Measurements from ENCODE around the gene HMCN2. TPM values are rescaled to one million over a fixed set of nuclear protein-coding genes. Genes with fewer than 3 reads are reported as not detected.
"Not testable (repeated sequence)": the region's sequence is repeated elsewhere in the genome, so short reads cannot be mapped to it uniquely, and the experiment has no call there.

The HMCN2 gene
- total RNA-seq, 6 donors from 2014 or later = 0.76 to 7.3 (median 1.5) TPM

DNA sequence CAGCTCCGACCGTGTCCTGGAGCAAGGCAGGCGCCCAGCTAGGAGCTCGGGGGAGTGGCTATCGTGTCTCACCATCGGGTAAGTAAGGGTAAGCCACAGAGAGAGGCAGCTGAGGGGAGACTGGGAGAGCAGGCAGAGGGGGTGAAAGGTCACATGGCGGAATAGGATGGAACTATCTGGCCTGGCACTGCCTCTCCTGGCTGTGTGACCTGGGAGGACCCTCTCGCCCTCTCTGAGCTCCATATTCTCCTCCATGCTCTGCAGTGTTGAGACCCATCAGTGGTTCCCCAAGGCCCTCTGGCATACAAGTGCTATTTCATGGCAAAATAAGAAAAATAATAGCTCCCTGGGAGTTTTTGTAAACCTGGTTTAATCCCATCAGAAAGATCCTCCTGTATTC, 135.3 kb downstream of the HMCN2 start:
- no peaks in the 10 kb centered on the region for H3K4me1 ChIP-seq
- H3K27me3 ChIP-seq = no peaks in the 10 kb centered on the region
- 91 to 94% methylated on average over 4 to 8 of the region's 8 CpGs for WGBS, 2 donors
- ATAC-seq (ENCODE audit: low FRiP score in 2 of 2) (no peak), DNase-seq (no peak)
- no peak overlapping the region for H3K4me3 ChIP-seq
- TF ChIP-seq, protein P1, sequence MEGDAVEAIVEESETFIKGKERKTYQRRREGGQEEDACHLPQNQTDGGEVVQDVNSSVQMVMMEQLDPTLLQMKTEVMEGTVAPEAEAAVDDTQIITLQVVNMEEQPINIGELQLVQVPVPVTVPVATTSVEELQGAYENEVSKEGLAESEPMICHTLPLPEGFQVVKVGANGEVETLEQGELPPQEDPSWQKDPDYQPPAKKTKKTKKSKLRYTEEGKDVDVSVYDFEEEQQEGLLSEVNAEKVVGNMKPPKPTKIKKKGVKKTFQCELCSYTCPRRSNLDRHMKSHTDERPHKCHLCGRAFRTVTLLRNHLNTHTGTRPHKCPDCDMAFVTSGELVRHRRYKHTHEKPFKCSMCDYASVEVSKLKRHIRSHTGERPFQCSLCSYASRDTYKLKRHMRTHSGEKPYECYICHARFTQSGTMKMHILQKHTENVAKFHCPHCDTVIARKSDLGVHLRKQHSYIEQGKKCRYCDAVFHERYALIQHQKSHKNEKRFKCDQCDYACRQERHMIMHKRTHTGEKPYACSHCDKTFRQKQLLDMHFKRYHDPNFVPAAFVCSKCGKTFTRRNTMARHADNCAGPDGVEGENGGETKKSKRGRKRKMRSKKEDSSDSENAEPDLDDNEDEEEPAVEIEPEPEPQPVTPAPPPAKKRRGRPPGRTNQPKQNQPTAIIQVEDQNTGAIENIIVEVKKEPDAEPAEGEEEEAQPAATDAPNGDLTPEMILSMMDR (IDR thresholded peaks at IDR 0.05) = no peak
- TF ChIP-seq POLR2A (IDR thresholded peaks at IDR 0.05) = no peak
- no peak for TF ChIP-seq POLR2AphosphoS5 (IDR thresholded peaks at IDR 0.05)
- TF ChIP-seq EP300 (IDR thresholded peaks at IDR 0.05) = no peak
- H3K36me3 ChIP-seq = no peaks in the 10 kb centered on the region
- H3K9me3 ChIP-seq = no peaks in the 10 kb centered on the region
- H3K27ac ChIP-seq = no peak overlapping the region

DNA sequence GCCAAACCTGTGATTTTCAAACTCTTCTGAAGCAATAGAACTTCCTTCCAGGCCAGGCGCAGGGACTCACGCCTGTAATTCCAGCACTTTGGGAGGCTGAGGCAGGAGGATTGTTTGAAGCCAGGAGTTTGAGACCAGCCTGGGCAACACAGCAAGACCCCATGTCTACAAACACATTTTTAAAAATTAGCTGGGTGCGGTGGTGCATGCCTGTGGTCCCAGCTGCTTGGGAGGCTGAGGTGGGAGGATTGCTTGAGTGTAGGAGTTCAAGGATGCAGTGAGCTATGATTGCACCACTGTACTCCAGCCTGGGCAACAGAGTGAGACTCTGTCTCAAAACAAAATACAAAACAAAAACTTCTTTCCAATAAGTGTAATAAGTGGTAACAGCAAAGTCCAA, 136.2 kb downstream of the HMCN2 start:
- not testable (repeated sequence) for H3K9me3 ChIP-seq; H3K27me3 ChIP-seq; H3K4me3 ChIP-seq; DNase-seq; H3K36me3 ChIP-seq; ATAC-seq (ENCODE audit: low FRiP score in 2 of 2); H3K27ac ChIP-seq; H3K4me1 ChIP-seq
- WGBS, 2 donors = 90 to 93% methylated on average over 3 of the region's 3 CpGs

DNA sequence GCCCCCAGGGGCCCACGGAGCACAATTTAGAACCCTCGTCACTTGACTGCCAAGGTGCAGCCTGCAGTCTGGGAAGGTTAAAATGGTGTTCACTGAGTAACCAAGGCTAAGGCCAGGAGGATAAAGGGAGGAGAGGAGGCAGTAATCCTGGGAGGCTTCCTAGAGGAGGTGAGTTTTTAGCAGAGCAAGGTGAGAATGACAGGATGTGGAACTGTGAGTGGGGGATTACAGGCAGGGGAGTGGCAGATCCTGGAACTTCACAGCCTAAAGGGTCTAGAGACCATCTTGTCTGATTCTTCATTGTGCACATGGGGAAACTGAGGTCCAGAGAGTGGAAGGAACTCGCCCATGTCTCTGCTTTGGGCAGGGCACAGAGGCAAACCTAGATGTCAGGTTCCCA, 136.7 kb downstream of the HMCN2 start:
- H3K4me1 ChIP-seq = no peaks in the 10 kb centered on the region
- no peaks in the 10 kb centered on the region for H3K27me3 ChIP-seq
- no peak overlapping the region for H3K4me3 ChIP-seq
- H3K36me3 ChIP-seq = no peaks in the 10 kb centered on the region
- no peaks in the 10 kb centered on the region for H3K9me3 ChIP-seq
- TF ChIP-seq POLR2A (IDR thresholded peaks at IDR 0.05) (no peak), EP300 (IDR thresholded peaks at IDR 0.05) (no peak), POLR2AphosphoS5 (IDR thresholded peaks at IDR 0.05) (no peak)
- TF ChIP-seq, protein P1 (IDR thresholded peaks at IDR 0.05) = no peak
- ATAC-seq (ENCODE audit: low FRiP score in 2 of 2) = no peak
- H3K27ac ChIP-seq = no peak overlapping the region
- 88 to 89% methylated on average over 3 of the region's 3 CpGs for WGBS, 2 donors
- no peak for DNase-seq

DNA sequence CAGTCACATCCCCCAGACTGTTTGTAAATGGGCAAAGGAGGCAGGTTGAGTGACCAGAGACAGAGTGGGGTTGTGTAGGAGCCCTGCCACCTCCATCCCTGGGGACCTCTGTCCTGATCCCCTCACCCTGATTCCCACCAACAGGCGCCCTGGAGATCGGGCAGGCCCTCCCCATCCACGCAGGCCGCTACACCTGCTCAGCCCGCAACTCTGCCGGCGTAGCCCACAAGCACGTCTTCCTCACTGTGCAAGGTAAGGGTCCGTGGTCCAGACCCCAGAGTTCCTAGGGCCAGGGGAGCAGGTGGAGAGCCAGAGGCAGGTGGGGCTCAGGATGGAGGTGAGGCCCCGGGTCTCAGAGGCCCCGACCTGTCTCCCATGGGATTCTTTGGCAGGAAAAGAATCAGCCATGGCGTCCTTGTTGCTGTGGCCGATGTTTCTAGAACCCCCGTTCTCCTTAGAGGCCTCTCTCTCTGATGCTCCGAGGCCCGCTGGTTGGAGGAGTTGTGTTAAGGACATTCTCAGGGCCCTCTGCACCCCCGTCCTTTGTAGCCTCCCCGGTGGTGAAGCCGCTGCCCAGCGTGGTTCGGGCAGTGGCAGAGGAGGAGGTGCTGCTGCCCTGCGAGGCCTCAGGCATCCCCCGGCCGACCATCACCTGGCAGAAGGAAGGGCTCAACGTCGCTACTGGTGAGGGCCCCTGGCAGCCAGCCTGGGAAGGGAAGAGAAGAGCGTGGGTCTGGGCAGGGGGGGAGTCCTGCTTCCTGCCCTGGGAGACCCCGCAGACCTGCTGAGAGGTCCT, 137.3 kb downstream of the HMCN2 start:
- Histone ChIP-seq H3K27me3 (no peaks in the 10 kb centered on the region), H3K27ac (no peak overlapping the region), H3K36me3 (no peaks in the 10 kb centered on the region), H3K4me1 (no peaks in the 10 kb centered on the region), H3K9me3 (no peaks in the 10 kb centered on the region), H3K4me3 (no peak overlapping the region)
- no peak for TF ChIP-seq POLR2A (IDR thresholded peaks at IDR 0.05)
- no peak for TF ChIP-seq POLR2AphosphoS5 (IDR thresholded peaks at IDR 0.05)
- TF ChIP-seq, protein P1 (IDR thresholded peaks at IDR 0.05) = no peak
- no peak for TF ChIP-seq EP300 (IDR thresholded peaks at IDR 0.05)
- 83 to 92% methylated on average over 18 to 28 of the region's 28 CpGs for WGBS, 2 donors
- ATAC-seq (ENCODE audit: low FRiP score in 2 of 2) (no peak), DNase-seq (no peak)

DNA sequence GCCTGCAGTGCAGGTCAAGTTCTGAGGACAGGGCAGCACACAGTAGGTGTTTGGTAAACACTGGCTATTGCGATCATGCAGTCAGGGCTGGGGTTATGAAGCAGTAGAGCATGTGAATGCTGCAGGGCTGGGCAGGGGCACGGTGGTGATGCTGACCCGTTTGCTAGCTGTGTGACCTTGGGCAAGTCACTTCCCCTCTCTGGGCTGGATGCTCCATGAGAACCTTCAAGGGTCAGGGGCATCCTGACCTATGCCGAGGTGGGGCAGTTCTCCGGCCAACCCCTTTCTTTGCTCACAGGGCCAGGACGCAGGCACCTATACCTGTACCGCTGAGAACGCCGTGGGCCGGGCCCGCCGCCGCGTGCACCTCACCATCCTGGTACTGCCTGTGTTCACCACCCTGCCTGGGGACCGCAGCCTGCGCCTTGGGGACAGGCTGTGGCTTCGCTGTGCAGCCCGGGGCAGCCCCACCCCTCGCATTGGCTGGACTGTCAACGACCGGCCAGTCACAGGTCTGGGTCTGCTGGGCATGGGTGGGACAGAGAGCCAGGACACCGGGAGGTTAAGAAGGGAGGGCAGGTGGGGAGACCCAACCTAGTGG, 140.2 kb downstream of the HMCN2 start:
- WGBS, 2 donors = 84 to 91% methylated on average over 9 to 20 of the region's 22 CpGs
- H3K36me3 ChIP-seq = no peaks in the 10 kb centered on the region
- no peak for ATAC-seq (ENCODE audit: low FRiP score in 2 of 2)
- H3K27ac ChIP-seq = no peak overlapping the region
- no peaks in the 10 kb centered on the region for H3K9me3 ChIP-seq
- no peaks in the 10 kb centered on the region for H3K27me3 ChIP-seq
- no peak overlapping the region for H3K4me3 ChIP-seq
- TF ChIP-seq POLR2AphosphoS5 (IDR thresholded peaks at IDR 0.05) = no peak
- no peak for TF ChIP-seq EP300 (IDR thresholded peaks at IDR 0.05)
- TF ChIP-seq POLR2A (IDR thresholded peaks at IDR 0.05) = no peak
- TF ChIP-seq, protein P1 (IDR thresholded peaks at IDR 0.05) = no peak
- no peaks in the 10 kb centered on the region for H3K4me1 ChIP-seq
- no peak for DNase-seq

All from upper lobe of left lung (tissue), 6 donors.